OCI-LY1 (cell line): Measurements from ENCODE around the gene KCNN2.

Experiments
- H2AFZ ChIP-seq: fragments of 200-600 bp; sonication (generic), shearing (Covaris generic); 2 replicates; pipeline ENCODE4 v1.6.0; 2014; ENCODE audit warnings: antibody characterized with exemption, mild to moderate bottlenecking, low read length
- H3F3A ChIP-seq: fragments of 200-600 bp; sonication (generic), shearing (Covaris generic); 2 replicates; pipeline ENCODE4 v1.6.0; 2014; ENCODE audit warnings: mild to moderate bottlenecking, antibody characterized with exemption, low read length, moderate library complexity; ENCODE audit not compliant: insufficient read depth
- H3K27ac ChIP-seq: fragments of 200-600 bp; sonication (generic); 2 replicates; pipeline ENCODE4 v1.5.1; 2014; ENCODE audit warnings: low read length, mixed run types, mild to moderate bottlenecking, low read depth; ENCODE audit not compliant: poor library complexity, severe bottlenecking
- H3K27me3 ChIP-seq: fragments of 200-600 bp; sonication (generic); 2 replicates; pipeline ENCODE4 v1.6.0; 2014; ENCODE audit warnings: antibody characterized with exemption, mild to moderate bottlenecking, low read length, moderate library complexity; ENCODE audit not compliant: insufficient read depth
- H3K36me3 ChIP-seq: fragments of 200-600 bp; sonication (generic); 2 replicates; pipeline ENCODE4 v1.6.1; 2014; ENCODE audit warnings: mild to moderate bottlenecking, antibody characterized with exemption, low read length, moderate library complexity, mixed read lengths; ENCODE audit not compliant: insufficient read depth
- H3K4me1 ChIP-seq: fragments of 200-600 bp; sonication (generic); 2 replicates; pipeline ENCODE4 v1.5.1; 2014; ENCODE audit warnings: mild to moderate bottlenecking, low read length, moderate library complexity; ENCODE audit not compliant: insufficient read depth, severe bottlenecking
- H3K4me2 ChIP-seq: fragments of 200-600 bp; sonication (generic), shearing (Covaris generic); 2 replicates; pipeline ENCODE4 v1.6.1; 2014; ENCODE audit warnings: low read length
- H3K4me3 ChIP-seq: fragments of 200-600 bp; sonication (generic); 2 replicates; pipeline ENCODE4 v1.5.1; 2014; ENCODE audit warnings: low read length, low read depth, mild to moderate bottlenecking, mixed read lengths; ENCODE audit not compliant: poor library complexity, severe bottlenecking
- H3K79me2 ChIP-seq: fragments of 200-600 bp; shearing (Covaris generic); 2 replicates; pipeline ENCODE4 v1.6.1; 2016; ENCODE audit warnings: mixed run types, low read length, mixed read lengths; ENCODE audit not compliant: insufficient read depth
- H3K9ac ChIP-seq: fragments of 200-600 bp; sonication (generic), shearing (Covaris generic); 2 replicates; pipeline ENCODE4 v1.6.1; 2014; ENCODE audit warnings: mild to moderate bottlenecking, low read length, mixed read lengths
- H3K9me2 ChIP-seq: fragments of 200-600 bp; sonication (generic), shearing (Covaris generic); 2 replicates; pipeline ENCODE4 v1.6.1; 2014; ENCODE audit warnings: low read depth, mild to moderate bottlenecking, low read length, mixed read lengths
- H3K9me3 ChIP-seq: fragments of 200-600 bp; shearing (Covaris generic); 2 replicates; pipeline ENCODE4 v1.6.1; 2014; ENCODE audit warnings: low read length, mixed read lengths
- H4K20me1 ChIP-seq: fragments of 200-600 bp; sonication (generic), shearing (Covaris generic); 2 replicates; pipeline ENCODE4 v1.6.0; 2016; ENCODE audit warnings: mild to moderate bottlenecking, low read length; ENCODE audit not compliant: insufficient read depth
- EZH2 ChIP-seq: fragments of 200-600 bp; sonication (generic), shearing (Covaris generic); IDR thresholded peaks from 2 replicates; pipeline ENCODE4 v1.8.0; 2017; ENCODE audit warnings: borderline replicate concordance, mixed run types, mild to moderate bottlenecking, antibody characterized with exemption, low read length, moderate library complexity, mixed read lengths
- TF ChIP-seq, protein P1 (sequence below): fragments of 200-600 bp; sonication (generic), shearing (Covaris generic); IDR thresholded peaks from 2 replicates; pipeline ENCODE4 v1.5.1; 2017; ENCODE audit warnings: mild to moderate bottlenecking, antibody characterized with exemption, low read length, moderate library complexity, mixed read lengths

KCNN2 gene

DNA sequence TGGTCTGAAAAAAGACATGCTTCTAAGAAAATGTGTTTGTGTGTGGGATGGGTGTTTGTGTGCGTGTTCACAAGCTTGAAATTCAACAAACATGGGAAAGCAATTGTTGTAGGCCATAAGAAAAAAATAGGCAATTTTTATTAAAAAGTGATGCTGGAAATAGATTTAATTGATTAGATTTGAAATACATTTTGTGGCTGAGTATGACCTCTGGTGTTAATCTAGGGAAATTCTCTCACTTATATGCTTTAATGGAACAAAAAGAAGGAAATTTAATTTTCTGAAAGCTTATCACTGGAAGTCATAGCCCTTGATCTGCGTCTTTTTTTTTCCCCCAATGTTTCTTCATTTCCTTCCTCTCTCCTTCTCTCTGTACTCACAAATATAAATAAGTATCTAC, 3.5 kb upstream of the KCNN2 start:
- H4K20me1 ChIP-seq = no peaks in the 10 kb centered on the region
- no peak overlapping the region for H3K9ac ChIP-seq
- H3K4me2 ChIP-seq = no peak overlapping the region
- no peaks in the 10 kb centered on the region for H3K4me1 ChIP-seq
- TF ChIP-seq EZH2 = no peak
- TF ChIP-seq, protein P1, sequence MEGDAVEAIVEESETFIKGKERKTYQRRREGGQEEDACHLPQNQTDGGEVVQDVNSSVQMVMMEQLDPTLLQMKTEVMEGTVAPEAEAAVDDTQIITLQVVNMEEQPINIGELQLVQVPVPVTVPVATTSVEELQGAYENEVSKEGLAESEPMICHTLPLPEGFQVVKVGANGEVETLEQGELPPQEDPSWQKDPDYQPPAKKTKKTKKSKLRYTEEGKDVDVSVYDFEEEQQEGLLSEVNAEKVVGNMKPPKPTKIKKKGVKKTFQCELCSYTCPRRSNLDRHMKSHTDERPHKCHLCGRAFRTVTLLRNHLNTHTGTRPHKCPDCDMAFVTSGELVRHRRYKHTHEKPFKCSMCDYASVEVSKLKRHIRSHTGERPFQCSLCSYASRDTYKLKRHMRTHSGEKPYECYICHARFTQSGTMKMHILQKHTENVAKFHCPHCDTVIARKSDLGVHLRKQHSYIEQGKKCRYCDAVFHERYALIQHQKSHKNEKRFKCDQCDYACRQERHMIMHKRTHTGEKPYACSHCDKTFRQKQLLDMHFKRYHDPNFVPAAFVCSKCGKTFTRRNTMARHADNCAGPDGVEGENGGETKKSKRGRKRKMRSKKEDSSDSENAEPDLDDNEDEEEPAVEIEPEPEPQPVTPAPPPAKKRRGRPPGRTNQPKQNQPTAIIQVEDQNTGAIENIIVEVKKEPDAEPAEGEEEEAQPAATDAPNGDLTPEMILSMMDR = no peak
- H3K27ac ChIP-seq = no peak overlapping the region
- no peaks in the 10 kb centered on the region for H3K9me2 ChIP-seq
- H3K36me3 ChIP-seq = no peaks in the 10 kb centered on the region
- no peaks in the 10 kb centered on the region for H3F3A ChIP-seq
- no peaks in the 10 kb centered on the region for H3K9me3 ChIP-seq
- H3K4me3 ChIP-seq = no peak overlapping the region
- H2AFZ ChIP-seq = no peak overlapping the region
- no peaks in the 10 kb centered on the region for H3K79me2 ChIP-seq
- no peaks in the 10 kb centered on the region for H3K27me3 ChIP-seq

DNA sequence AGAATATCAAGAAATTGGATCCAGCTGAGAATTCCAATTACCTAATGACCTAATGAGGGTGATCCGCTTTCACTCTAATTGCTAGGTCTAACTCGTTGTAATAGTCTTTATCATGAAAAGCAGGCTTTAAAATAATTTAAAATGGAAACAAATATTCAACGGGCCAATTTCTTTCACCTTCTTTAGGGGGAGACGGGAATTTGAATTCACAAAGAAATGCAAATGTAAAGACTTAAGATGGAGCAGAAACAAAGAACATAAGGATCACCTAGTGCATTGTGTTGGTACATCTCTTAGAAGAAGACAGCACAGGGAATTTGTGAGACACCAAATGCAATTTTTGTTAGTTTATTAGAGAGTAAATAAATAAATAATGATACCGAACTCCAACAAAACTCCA, 1.5 kb upstream of the KCNN2 start:
- no peak overlapping the region for H2AFZ ChIP-seq
- H3K27ac ChIP-seq = no peak overlapping the region
- no peaks in the 10 kb centered on the region for H3K79me2 ChIP-seq
- H3K9ac ChIP-seq = no peak overlapping the region
- H3K4me2 ChIP-seq = no peak overlapping the region
- no peaks in the 10 kb centered on the region for H3K4me1 ChIP-seq
- no peaks in the 10 kb centered on the region for H3F3A ChIP-seq
- H3K9me2 ChIP-seq = no peaks in the 10 kb centered on the region
- H3K27me3 ChIP-seq = no peaks in the 10 kb centered on the region
- no peak for TF ChIP-seq EZH2
- TF ChIP-seq, protein P1 = no peak
- no peaks in the 10 kb centered on the region for H3K9me3 ChIP-seq
- no peaks in the 10 kb centered on the region for H4K20me1 ChIP-seq
- H3K36me3 ChIP-seq = no peaks in the 10 kb centered on the region
- H3K4me3 ChIP-seq = no peak overlapping the region

DNA sequence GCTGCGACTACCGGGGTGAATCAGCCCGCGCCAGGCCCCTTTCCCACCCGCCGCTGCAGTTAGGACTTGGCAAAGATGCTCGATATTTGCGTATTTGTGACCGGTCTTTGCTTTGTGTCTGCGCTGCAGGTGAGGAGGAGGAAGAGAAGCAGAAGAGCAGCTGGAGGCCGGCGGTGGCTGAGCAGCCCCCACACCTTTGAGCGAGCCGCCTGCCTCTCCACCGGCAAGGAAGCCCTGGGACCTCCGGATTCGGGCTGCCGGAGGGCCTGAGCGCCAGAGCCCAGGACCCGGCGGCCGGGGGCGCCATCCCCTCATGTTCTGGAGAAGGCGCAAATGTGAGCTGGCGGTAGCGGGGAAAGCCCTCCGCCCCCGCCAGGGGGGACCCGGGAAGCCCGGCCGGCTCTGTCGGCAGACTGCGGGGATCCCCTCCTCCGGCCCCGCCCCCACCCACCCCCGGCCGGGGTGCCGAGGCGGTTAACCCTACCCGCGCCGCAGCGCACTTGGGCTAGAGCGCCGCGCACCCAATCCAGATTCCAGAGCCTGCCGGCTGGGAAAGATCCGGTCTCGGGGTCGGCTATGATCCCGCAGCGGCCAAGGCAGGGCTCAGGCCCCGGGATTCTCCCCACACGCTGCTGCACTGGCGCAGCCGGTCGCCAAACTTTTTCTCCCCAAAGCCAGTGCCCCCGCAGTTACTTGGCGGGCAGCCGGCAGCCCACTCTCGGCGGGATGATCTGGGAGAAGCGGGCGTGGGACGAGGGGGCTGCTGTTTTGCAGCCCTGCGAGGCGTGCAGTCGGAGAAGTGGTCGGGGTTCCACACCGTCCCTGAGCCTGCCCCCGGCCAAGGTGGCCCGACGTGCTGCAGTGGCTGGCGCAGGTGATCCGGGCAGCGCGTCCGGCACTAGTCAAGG, 800 bp upstream of the KCNN2 start:
- H3K4me2 ChIP-seq = no peak overlapping the region
- H3K4me1 ChIP-seq = no peaks in the 10 kb centered on the region
- no peaks in the 10 kb centered on the region for H3K9me2 ChIP-seq
- no peak overlapping the region for H2AFZ ChIP-seq
- H3K36me3 ChIP-seq = no peaks in the 10 kb centered on the region
- H3K79me2 ChIP-seq = no peaks in the 10 kb centered on the region
- no peaks in the 10 kb centered on the region for H3K27me3 ChIP-seq
- no peak overlapping the region for H3K4me3 ChIP-seq
- H3K9ac ChIP-seq = no peak overlapping the region
- H3F3A ChIP-seq = no peaks in the 10 kb centered on the region
- H3K27ac ChIP-seq = no peak overlapping the region
- H4K20me1 ChIP-seq = no peaks in the 10 kb centered on the region
- TF ChIP-seq EZH2 = no peak
- TF ChIP-seq, protein P1 = no peak
- no peaks in the 10 kb centered on the region for H3K9me3 ChIP-seq
